Hepatocyte (in vitro differentiated cells): Measurements from ENCODE around the gene RBP4.

ENCODE experiments used
- EZH2 ChIP-seq: fragments of 200-600 bp; sonication (generic); IDR thresholded peaks from 2 replicates; pipeline ENCODE4 v1.6.1; 2016; ENCODE audit warnings: antibody characterized with exemption, mild to moderate bottlenecking, borderline replicate concordance
- TF ChIP-seq, protein P1 (sequence below): fragments of 200-600 bp; sonication (generic); IDR thresholded peaks from 2 replicates; pipeline ENCODE4 v1.5.1; 2016; ENCODE audit warnings: antibody characterized with exemption, mild to moderate bottlenecking; ENCODE audit not compliant: poor library complexity

DNA sequence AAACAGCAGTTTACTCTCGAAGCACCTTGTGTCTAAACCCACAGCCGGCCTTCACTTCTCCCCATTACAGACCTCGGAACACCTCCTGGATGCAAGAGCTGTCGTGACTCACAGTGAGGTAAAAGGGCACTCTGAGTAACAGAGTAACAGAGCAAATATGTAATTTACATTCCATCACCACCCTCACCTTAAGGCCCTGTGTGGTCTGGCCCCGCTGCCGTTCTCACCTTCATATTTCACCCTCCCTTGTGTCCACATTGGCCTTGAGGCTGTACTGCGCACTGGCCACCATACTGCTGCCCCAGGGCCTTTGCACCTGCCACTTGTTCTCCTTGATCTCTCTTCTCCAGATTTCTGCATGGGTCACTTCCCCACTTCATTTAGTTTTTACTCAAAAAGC lies 21.9 kb downstream of the RBP4 start:
- TF ChIP-seq, protein P1, sequence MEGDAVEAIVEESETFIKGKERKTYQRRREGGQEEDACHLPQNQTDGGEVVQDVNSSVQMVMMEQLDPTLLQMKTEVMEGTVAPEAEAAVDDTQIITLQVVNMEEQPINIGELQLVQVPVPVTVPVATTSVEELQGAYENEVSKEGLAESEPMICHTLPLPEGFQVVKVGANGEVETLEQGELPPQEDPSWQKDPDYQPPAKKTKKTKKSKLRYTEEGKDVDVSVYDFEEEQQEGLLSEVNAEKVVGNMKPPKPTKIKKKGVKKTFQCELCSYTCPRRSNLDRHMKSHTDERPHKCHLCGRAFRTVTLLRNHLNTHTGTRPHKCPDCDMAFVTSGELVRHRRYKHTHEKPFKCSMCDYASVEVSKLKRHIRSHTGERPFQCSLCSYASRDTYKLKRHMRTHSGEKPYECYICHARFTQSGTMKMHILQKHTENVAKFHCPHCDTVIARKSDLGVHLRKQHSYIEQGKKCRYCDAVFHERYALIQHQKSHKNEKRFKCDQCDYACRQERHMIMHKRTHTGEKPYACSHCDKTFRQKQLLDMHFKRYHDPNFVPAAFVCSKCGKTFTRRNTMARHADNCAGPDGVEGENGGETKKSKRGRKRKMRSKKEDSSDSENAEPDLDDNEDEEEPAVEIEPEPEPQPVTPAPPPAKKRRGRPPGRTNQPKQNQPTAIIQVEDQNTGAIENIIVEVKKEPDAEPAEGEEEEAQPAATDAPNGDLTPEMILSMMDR = no peak
- TF ChIP-seq EZH2 = no peak
